DND-41 (cell line): Measurements from ENCODE around the gene SRRT.

Source experiments
- ATAC-seq: fragments of 200-7000 bp; cut with Tn5 transposase; 3 replicates; pipeline ENCODE4 v1.9.1; 2021; ENCODE audit warnings: low read depth; ENCODE audit not compliant: insufficient read depth
- DNase-seq: peaks from one replicate; pipeline ENCODE4 v3.0.0-alpha.2; 2020
- H2AFZ ChIP-seq: 2 replicates; pipeline ENCODE4 v1.6.0; 2012; ENCODE audit warnings: low read depth, low read length
- H3K27ac ChIP-seq: 2 replicates; pipeline ENCODE4 v1.5.1; 2012; ENCODE audit warnings: low read length, inconsistent platforms
- H3K27me3 ChIP-seq: fragments of 200-600 bp; sonication (generic); 2 replicates; pipeline ENCODE4 v1.6.0; 2012; ENCODE audit warnings: low read length, mild to moderate bottlenecking, inconsistent platforms; ENCODE audit not compliant: insufficient read depth, poor library complexity
- H3K36me3 ChIP-seq: 2 replicates; pipeline ENCODE4 v1.5.1; 2012; ENCODE audit warnings: low read length, inconsistent platforms; ENCODE audit not compliant: insufficient read depth
- H3K4me1 ChIP-seq: 2 replicates; pipeline ENCODE4 v1.5.1; 2012; ENCODE audit warnings: mild to moderate bottlenecking, low read length; ENCODE audit not compliant: insufficient read depth
- H3K4me2 ChIP-seq: 2 replicates; pipeline ENCODE4 v1.6.0; 2012; ENCODE audit warnings: mild to moderate bottlenecking, moderate library complexity, low read length, inconsistent platforms; ENCODE audit not compliant: insufficient read depth
- H3K4me3 ChIP-seq, 2 experiments: fragments of 200-600 bp in 1 of 2; shearing (Covaris generic) in 1 of 2; 2 replicates each; pipeline ENCODE4 v1.5.1; 2012 to 2016; ENCODE audit warnings: inconsistent platforms in 2 of 2, low read length in 2 of 2, mild to moderate bottlenecking in 2 of 2, low read depth in 1 of 2, moderate library complexity in 1 of 2
- H3K79me2 ChIP-seq: 2 replicates; pipeline ENCODE4 v1.6.0; 2012; ENCODE audit warnings: low read length, inconsistent platforms; ENCODE audit not compliant: insufficient read depth
- H3K9ac ChIP-seq: 2 replicates; pipeline ENCODE4 v1.6.0; 2012; ENCODE audit warnings: low read depth, mild to moderate bottlenecking, inconsistent platforms, low read length, moderate library complexity
- H3K9me3 ChIP-seq: 2 replicates; pipeline ENCODE4 v1.5.1; 2012; ENCODE audit warnings: low read length, moderate library complexity, mild to moderate bottlenecking, inconsistent platforms; ENCODE audit not compliant: insufficient read depth, severe bottlenecking
- H4K20me1 ChIP-seq: 2 replicates; pipeline ENCODE4 v1.6.0; 2012; ENCODE audit warnings: low read length; ENCODE audit not compliant: insufficient read depth
- EZH2 ChIP-seq: IDR thresholded peaks from 3 replicates; pipeline ENCODE4 v1.6.1; 2012; ENCODE audit warnings: borderline replicate concordance, low read depth, mild to moderate bottlenecking, moderate library complexity, low read length, inconsistent platforms; ENCODE audit not compliant: severe bottlenecking
- TF ChIP-seq, protein P1 (sequence below): IDR thresholded peaks from 2 replicates; pipeline ENCODE4 v1.5.1; 2012; ENCODE audit warnings: borderline replicate concordance, low read length, moderate library complexity, mild to moderate bottlenecking; ENCODE audit not compliant: poor library complexity, severe bottlenecking; ENCODE audit errors: extremely low read depth

SRRT gene

DNA sequence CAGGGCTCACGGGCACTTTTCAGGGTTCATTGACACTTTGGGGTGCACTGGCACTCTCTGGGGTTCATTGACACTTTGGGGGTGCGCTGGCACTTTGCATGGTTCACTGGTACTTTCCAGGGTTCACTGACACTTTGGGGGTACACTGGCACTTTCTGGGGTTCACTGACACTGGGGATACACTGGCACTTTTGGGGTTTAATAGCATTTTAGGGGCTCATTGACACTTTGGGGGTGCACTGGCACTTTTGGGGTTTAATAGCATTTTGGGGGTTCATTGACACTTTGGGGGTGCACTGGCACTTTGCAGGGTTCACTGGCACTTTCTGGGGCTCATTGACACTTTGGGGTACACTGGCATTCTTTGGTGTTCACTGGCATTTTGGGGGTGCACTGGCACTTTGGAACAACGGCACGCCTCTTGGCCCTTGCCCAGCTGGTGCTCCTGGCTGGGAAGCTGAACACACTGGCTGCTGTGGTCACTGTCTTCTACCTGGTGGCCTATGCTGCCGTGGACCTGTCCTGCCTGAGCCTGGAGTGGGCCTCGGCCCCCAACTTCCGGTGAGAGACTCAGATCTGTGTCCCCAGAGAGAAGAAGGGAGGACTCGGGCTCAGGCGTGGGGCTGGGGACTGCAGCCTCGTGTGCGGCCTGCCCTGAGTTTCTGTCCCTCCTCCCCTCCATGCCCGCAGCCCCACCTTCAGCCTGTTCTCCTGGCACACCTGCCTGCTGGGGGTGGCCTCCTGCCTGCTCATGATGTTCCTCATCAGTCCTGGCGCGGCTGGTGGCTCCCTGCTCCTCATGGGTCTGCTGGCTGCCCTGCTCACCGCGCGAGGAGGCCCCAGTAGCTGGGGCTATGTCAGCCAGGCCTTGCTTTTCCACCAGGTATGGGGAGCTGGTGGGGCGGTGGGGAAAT lies 13.9 kb upstream of the SRRT start:
- TF ChIP-seq EZH2: no peak
- TF ChIP-seq, protein P1, sequence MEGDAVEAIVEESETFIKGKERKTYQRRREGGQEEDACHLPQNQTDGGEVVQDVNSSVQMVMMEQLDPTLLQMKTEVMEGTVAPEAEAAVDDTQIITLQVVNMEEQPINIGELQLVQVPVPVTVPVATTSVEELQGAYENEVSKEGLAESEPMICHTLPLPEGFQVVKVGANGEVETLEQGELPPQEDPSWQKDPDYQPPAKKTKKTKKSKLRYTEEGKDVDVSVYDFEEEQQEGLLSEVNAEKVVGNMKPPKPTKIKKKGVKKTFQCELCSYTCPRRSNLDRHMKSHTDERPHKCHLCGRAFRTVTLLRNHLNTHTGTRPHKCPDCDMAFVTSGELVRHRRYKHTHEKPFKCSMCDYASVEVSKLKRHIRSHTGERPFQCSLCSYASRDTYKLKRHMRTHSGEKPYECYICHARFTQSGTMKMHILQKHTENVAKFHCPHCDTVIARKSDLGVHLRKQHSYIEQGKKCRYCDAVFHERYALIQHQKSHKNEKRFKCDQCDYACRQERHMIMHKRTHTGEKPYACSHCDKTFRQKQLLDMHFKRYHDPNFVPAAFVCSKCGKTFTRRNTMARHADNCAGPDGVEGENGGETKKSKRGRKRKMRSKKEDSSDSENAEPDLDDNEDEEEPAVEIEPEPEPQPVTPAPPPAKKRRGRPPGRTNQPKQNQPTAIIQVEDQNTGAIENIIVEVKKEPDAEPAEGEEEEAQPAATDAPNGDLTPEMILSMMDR: no peak
- no peak overlapping the region for H3K4me3 ChIP-seq
- H3K9me3 ChIP-seq: no peaks in the 10 kb centered on the region
- peaks cover 9% of the 10 kb centered on the region; the same call in 1 of the 2 replicates for H4K20me1 ChIP-seq
- H3K36me3 ChIP-seq: peaks cover 28% of the 10 kb centered on the region
- H2AFZ ChIP-seq: no peak overlapping the region
- H3K79me2 ChIP-seq: no peaks in the 10 kb centered on the region
- ATAC-seq: peak; percentile 18; the same call in 1 of the 3 replicates
- H3K4me1 ChIP-seq: no peaks in the 10 kb centered on the region
- H3K9ac ChIP-seq: no peak overlapping the region
- no peak overlapping the region for H3K27ac ChIP-seq
- no peak overlapping the region for H3K4me2 ChIP-seq
- no peak for DNase-seq
- H3K27me3 ChIP-seq: no peaks in the 10 kb centered on the region

DNA sequence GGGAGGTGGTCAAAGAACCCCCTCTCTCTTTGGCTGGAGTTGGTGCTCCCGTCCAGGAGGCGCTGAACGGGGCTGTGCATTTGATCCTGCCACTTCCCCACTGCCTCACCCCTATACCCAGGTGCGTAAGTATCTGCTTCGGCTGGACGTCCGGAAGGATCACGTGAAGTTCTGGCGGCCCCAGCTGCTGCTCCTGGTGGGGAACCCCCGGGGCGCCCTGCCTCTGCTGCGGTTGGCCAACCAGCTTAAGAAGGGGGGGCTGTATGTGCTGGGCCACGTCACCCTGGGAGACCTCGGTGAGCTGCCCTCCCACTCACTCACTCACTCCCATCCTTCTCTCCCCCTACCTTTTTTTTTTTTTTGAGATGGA lies 13.3 kb upstream of the SRRT start:
- ATAC-seq (no peak), DNase-seq (no peak)
- TF ChIP-seq, protein P1: no peak
- TF ChIP-seq EZH2: no peak
- Histone ChIP-seq H3K4me2 (no peak overlapping the region), H3K27ac (no peak overlapping the region), H2AFZ (no peak overlapping the region), H3K9ac (no peak overlapping the region), H3K9me3 (no peaks in the 10 kb centered on the region), H3K4me1 (peaks cover 5% of the 10 kb centered on the region), H3K27me3 (no peaks in the 10 kb centered on the region), H4K20me1 (peaks cover 9% of the 10 kb centered on the region; the same call in 1 of the 2 replicates), H3K4me3 (no peak overlapping the region), H3K36me3 (peaks cover 28% of the 10 kb centered on the region), H3K79me2 (peaks cover 3% of the 10 kb centered on the region)

DNA sequence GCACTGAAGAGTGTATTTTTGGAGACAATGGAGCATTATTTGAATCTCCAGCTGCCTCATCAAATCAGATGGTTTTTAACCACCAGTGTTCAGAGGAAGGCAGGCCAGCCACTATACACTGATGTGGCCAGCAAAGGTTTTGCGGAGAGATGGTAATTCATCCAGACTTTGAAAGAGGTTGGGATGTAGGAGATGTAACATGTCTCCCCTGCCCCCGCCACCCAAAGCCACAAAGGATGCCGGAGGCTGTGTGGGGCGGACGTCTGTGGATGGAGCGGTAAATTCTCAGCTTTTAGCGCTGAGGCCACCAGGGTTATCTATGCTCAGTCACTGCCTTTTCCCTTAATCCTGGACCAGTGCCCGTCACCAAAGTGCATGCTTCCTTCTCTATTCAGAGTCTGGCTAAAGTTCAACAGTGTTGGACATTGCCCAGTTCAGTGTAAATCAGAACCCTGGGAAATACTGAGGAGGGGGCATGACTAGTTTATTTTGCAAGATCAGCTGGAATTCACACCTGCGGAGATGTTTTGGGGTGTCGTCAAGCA lies 11.4 kb upstream of the SRRT start:
- no peak overlapping the region for H3K9ac ChIP-seq
- H3K79me2 ChIP-seq: peaks cover 22% of the 10 kb centered on the region
- H3K27me3 ChIP-seq: no peaks in the 10 kb centered on the region
- TF ChIP-seq EZH2: no peak
- TF ChIP-seq, protein P1: no peak
- H3K4me3 ChIP-seq: no peak overlapping the region
- DNase-seq (no peak), ATAC-seq (no peak)
- no peak overlapping the region for H3K4me2 ChIP-seq
- H4K20me1 ChIP-seq: peaks cover 9% of the 10 kb centered on the region; the same call in 1 of the 2 replicates
- H3K36me3 ChIP-seq: peaks cover 33% of the 10 kb centered on the region
- H2AFZ ChIP-seq: no peak overlapping the region
- no peak overlapping the region for H3K27ac ChIP-seq
- peaks cover 19% of the 10 kb centered on the region for H3K4me1 ChIP-seq
- H3K9me3 ChIP-seq: no peaks in the 10 kb centered on the region
